H1 (cell line): ENCODE data around the gene FOXS1. TPM values are rescaled to one million over a fixed set of nuclear protein-coding genes. Genes with fewer than 3 reads are reported as not detected.

Source experiments
- BCL11A ChIP-seq, 2 experiments: IDR thresholded peaks; one replicate each; pipeline ENCODE4 v1.6.1; 2011; ENCODE audit warnings: low read depth in 2 of 2, low read length in 2 of 2, mild to moderate bottlenecking in 2 of 2
- CHD2 ChIP-seq: IDR thresholded peaks from 2 replicates; pipeline ENCODE4 v1.6.1; 2012; ENCODE audit warnings: low read length, improper control_type of control experiment
- CHD7 ChIP-seq: fragments of 300-600 bp; sonication (generic); IDR thresholded peaks from 2 replicates; pipeline ENCODE4 v1.7.1; 2012; ENCODE audit warnings: low read length, moderate library complexity, mild to moderate bottlenecking, inconsistent platforms; ENCODE audit not compliant: insufficient replicate concordance
- EP300 ChIP-seq, 2 experiments: IDR thresholded peaks; 1 replicate in 1 of 2; 2 replicates in 1 of 2; pipeline ENCODE4 v1.6.1; 2011 to 2012; ENCODE audit warnings: low read depth in 2 of 2, low read length in 2 of 2, mild to moderate bottlenecking in 2 of 2, borderline replicate concordance in 1 of 2, inconsistent platforms in 1 of 2, moderate library complexity in 1 of 2
- GABPA ChIP-seq: IDR thresholded peaks from 2 replicates; pipeline ENCODE4 v1.6.1; 2011; ENCODE audit warnings: mild to moderate bottlenecking, low read length, moderate library complexity, borderline replicate concordance; ENCODE audit not compliant: insufficient read depth
- JUND ChIP-seq: IDR thresholded peaks from 2 replicates; pipeline ENCODE4 v1.6.1; 2011; ENCODE audit warnings: mild to moderate bottlenecking, improper control_type of control experiment, low read length
- NANOG ChIP-seq: IDR thresholded peaks from 2 replicates; pipeline ENCODE4 v1.6.1; 2011; ENCODE audit warnings: low read length, low read depth, mild to moderate bottlenecking, inconsistent platforms; ENCODE audit not compliant: insufficient read depth, poor library complexity, severe bottlenecking
- polyA plus RNA-seq, 7 experiments: library from polyadenylated mRNA; depleted of rRNA in 3 of 7; stranded (reverse) in 5 of 7; unstranded in 2 of 7; fragments of >200 nt in 5 of 7; fragments of 200-250 nt in 2 of 7; gene quantifications; 1 replicate in 5 of 7; 2 replicates in 1 of 7; 4 replicates in 1 of 7; pipeline versions ENCODE4 v1.2.1 to v1.2.3, GENCODE V29; 2011 to 2013; ENCODE audit warnings: missing spikeins in 2 of 7, mixed read lengths in 2 of 7
- total RNA-seq: library from RNA; stranded (reverse); fragmentation: NEBNext Ultra II Directional; extraction: Animal tissue kit (Norgen Biotek cat#: 25700); gene quantifications from 2 replicates; pipeline ENCODE4 v1.2.1, GENCODE V29; 2021

FOXS1 gene
- total and polyA plus RNA-seq, 2 of the 8 experiments (the other 6 are each of a cell fraction or from before 2014, with no cell fraction given): 0.45 TPM; not detected in 1

GRCh38 chr20:31858760-31859083, 13.3 kb upstream of the FOXS1 start (continued):
- TF ChIP-seq CHD7 (no peak), JUND (no peak), GABPA (no peak), EP300 (IDR thresholded peaks at IDR 0.05; ENCODE audit: borderline replicate concordance in 1 of 2, low read depth in 2 of 2, low read length in 2 of 2) (no peak), CHD2 (no peak), NANOG (no peak), BCL11A (IDR thresholded peaks at IDR 0.05; ENCODE audit: low read depth in 2 of 2, low read length in 2 of 2) (no peak)
